ENCODE measurements around the gene SAA2.

DNA sequence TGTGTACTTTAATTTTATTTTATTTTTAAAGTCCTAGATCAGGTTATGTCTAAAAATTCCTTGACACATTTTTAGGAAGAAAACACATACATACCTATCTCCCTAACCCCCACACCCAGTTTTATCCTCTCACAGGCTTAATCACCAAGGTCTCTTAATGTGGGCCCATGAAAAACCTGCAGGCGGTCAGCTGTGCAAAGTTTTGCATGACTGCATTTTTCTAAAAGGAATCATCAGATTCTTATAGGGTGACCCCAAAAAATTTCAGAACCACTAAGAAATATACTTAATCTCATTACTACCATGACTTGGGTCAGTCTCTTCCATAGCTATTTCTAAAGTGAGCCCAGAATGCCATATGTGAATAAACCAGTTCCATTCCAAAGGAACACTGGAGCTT is 37.4 kb upstream of the SAA2 start:
- TF ChIP-seq, protein P1, sequence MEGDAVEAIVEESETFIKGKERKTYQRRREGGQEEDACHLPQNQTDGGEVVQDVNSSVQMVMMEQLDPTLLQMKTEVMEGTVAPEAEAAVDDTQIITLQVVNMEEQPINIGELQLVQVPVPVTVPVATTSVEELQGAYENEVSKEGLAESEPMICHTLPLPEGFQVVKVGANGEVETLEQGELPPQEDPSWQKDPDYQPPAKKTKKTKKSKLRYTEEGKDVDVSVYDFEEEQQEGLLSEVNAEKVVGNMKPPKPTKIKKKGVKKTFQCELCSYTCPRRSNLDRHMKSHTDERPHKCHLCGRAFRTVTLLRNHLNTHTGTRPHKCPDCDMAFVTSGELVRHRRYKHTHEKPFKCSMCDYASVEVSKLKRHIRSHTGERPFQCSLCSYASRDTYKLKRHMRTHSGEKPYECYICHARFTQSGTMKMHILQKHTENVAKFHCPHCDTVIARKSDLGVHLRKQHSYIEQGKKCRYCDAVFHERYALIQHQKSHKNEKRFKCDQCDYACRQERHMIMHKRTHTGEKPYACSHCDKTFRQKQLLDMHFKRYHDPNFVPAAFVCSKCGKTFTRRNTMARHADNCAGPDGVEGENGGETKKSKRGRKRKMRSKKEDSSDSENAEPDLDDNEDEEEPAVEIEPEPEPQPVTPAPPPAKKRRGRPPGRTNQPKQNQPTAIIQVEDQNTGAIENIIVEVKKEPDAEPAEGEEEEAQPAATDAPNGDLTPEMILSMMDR (IDR thresholded peaks at IDR 0.05): no peak
- no peak for TF ChIP-seq POLR2AphosphoS5 (IDR thresholded peaks at IDR 0.05)

All from prostate gland (tissue), 2 donors.